IPS-20b (cell line): Measurements from ENCODE around the gene GALNT5.

Source experiments
- H3K27ac ChIP-seq: one replicate; pipeline ENCODE4 v1.5.1; 2013; ENCODE audit warnings: low read length
- H3K27me3 ChIP-seq: 2 replicates; pipeline ENCODE4 v1.6.1; 2013; ENCODE audit warnings: mild to moderate bottlenecking, low read length, inconsistent platforms; ENCODE audit not compliant: insufficient read depth
- H3K36me3 ChIP-seq: 2 replicates; pipeline ENCODE4 v1.6.1; 2013; ENCODE audit warnings: low read depth, mild to moderate bottlenecking, inconsistent platforms, low read length, moderate library complexity; ENCODE audit not compliant: insufficient read depth
- H3K4me1 ChIP-seq: 2 replicates; pipeline ENCODE4 v1.6.1; 2013; ENCODE audit warnings: mild to moderate bottlenecking, control low read depth, inconsistent platforms, low read length, moderate library complexity; ENCODE audit not compliant: insufficient read depth
- H3K4me3 ChIP-seq: 2 replicates; pipeline ENCODE4 v1.5.1; 2013; ENCODE audit warnings: mild to moderate bottlenecking, low read length, inconsistent platforms
- H3K9ac ChIP-seq: 2 replicates; pipeline ENCODE4 v1.6.1; 2013; ENCODE audit warnings: low read depth, mild to moderate bottlenecking, inconsistent platforms, low read length, moderate library complexity
- H3K9me3 ChIP-seq: 2 replicates; pipeline ENCODE4 v1.6.1; 2013; ENCODE audit warnings: mild to moderate bottlenecking, low read depth, low read length, inconsistent platforms; ENCODE audit not compliant: insufficient read depth

Gene GALNT5

DNA sequence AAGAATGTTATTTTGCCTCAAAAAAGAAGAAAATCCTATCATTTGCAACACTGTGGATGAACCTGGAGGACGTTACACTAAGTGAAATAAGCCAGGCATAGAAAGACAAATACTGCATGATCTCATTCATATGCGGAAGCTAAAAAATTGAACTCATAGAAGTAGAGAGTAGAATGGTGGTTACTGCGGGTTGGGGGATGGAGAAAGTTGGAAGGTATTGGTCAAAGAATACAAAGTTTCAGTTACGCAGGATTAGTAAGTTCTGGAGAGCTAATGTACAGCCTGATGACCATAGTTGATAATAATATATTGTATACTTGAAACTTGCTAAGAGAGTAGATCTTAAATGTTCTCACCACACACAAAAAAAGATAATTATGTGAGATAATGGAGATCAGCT lies 5.0 kb upstream of the GALNT5 start:
- no peaks in the 10 kb centered on the region for H3K9me3 ChIP-seq
- no peaks in the 10 kb centered on the region for H3K27me3 ChIP-seq
- H3K27ac ChIP-seq: no peak overlapping the region
- no peak overlapping the region for H3K9ac ChIP-seq
- no peak overlapping the region for H3K4me3 ChIP-seq
- no peaks in the 10 kb centered on the region for H3K36me3 ChIP-seq
- H3K4me1 ChIP-seq: no peaks in the 10 kb centered on the region

DNA sequence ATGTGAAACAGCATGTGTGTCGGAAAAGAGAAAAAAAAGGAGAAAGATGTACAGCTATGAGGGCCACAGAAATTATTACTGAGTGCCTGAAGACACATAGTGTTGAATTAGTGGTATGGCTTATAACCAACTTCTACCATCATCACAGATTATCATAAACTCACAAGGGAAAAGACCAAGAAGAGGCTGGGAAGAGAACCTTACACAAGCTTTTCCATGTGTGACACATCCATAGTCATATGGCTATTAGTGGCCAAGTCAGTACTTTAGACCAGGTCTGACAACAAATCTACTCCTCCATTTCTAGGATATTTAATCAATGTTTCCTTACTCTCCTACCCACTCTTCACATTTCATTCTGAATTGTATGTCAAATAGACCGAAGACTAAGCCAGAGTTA lies 3.5 kb upstream of the GALNT5 start:
- Histone ChIP-seq H3K9me3 (no peaks in the 10 kb centered on the region), H3K27ac (no peak overlapping the region), H3K4me3 (no peak overlapping the region), H3K4me1 (no peaks in the 10 kb centered on the region), H3K36me3 (no peaks in the 10 kb centered on the region), H3K9ac (no peak overlapping the region), H3K27me3 (no peaks in the 10 kb centered on the region)

DNA sequence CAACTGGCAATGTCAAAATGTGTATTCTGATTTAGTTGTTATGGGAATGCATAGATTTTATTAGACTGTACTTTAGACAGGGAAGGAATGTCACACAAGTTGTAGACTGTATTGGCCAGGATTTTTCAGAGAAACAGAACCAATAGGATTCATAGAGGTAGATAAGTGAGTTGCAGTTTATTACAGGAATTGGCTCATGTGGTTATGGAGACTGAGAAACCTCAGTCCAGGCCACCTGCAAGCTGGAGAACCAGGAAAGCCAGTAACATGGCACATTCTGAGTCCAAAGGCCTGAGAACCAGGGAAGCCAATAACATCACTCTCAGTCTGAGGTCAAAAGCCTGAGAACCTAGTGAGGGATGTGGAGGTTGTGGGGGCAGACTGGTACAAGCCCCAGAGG lies 1.8 kb upstream of the GALNT5 start:
- Histone ChIP-seq H3K36me3 (no peaks in the 10 kb centered on the region), H3K4me3 (no peak overlapping the region), H3K27me3 (no peaks in the 10 kb centered on the region), H3K4me1 (no peaks in the 10 kb centered on the region), H3K27ac (no peak overlapping the region), H3K9ac (no peak overlapping the region), H3K9me3 (no peaks in the 10 kb centered on the region)

DNA sequence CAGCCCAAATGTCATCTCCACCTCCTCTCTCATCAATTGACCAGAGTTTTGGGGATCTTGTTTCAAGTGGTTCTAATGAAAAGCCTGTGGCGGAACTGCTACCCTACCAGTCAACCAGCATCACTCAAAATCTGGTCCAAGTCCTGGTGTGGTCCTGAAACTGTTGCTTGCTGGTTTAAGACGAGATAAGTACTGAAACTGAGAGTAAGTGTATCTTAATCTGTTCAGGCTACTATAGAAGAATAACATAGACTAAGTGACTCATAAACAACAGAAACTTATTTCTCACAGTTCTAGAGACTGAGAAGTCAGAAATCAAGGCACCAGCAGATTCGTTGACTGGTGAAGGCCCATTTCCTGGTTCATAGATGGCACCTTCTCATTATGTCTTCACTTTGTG lies 879 bp upstream of the GALNT5 start:
- Histone ChIP-seq H3K36me3 (no peaks in the 10 kb centered on the region), H3K27ac (no peak overlapping the region), H3K9me3 (no peaks in the 10 kb centered on the region), H3K27me3 (no peaks in the 10 kb centered on the region), H3K4me1 (no peaks in the 10 kb centered on the region), H3K9ac (no peak overlapping the region), H3K4me3 (no peak overlapping the region)

DNA sequence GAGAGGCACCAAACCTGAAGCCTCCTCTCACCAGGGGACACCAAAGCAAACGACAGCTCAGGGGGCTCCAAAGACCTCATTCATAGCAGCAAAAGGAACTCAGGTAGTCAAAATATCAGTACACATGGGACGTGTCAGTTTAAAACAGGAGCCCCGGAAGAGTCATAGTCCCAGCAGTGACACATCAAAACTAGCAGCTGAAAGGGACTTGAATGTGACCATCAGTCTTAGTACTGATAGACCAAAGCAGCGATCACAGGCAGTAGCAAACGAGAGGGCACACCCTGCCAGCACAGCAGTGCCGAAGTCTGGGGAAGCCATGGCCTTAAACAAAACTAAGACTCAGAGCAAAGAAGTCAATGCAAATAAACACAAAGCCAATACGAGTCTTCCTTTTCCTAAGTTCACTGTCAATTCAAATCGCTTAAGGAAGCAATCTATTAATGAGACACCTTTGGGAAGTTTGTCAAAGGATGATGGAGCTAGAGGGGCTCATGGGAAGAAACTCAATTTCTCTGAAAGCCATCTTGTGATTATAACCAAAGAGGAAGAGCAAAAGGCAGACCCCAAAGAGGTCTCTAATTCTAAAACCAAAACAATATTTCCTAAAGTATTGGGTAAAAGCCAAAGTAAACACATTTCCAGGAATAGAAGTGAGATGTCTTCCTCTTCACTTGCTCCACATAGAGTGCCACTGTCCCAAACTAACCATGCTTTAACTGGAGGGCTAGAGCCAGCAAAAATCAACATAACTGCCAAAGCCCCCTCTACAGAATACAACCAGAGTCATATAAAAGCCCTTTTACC lies 1.2 kb downstream of the GALNT5 start:
- Histone ChIP-seq H3K27me3 (no peaks in the 10 kb centered on the region), H3K36me3 (no peaks in the 10 kb centered on the region), H3K4me3 (no peak overlapping the region), H3K9ac (no peak overlapping the region), H3K4me1 (peaks cover 4% of the 10 kb centered on the region; the same call in 1 of the 2 replicates), H3K27ac (no peak overlapping the region), H3K9me3 (no peaks in the 10 kb centered on the region)

DNA sequence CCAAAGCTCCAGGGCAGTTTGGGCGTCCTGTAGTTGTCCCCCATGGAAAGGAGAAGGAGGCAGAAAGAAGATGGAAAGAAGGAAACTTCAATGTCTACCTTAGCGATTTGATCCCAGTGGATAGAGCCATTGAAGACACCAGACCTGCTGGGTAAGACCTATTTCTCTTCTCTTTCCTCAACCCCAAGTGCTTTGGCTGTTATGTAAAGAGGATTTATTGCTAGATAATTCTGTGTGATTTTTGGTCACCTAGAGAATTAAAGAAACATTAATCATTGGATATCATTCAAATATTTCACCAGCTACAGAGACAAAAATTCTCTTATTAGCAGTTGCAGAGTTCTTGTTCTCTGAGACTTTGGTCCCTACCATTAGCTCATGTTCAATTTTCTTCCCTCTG lies 1.9 kb downstream of the GALNT5 start:
- no peak overlapping the region for H3K27ac ChIP-seq
- H3K9ac ChIP-seq: no peak overlapping the region
- no peak overlapping the region for H3K4me3 ChIP-seq
- H3K4me1 ChIP-seq: peaks cover 6% of the 10 kb centered on the region; the same call in 1 of the 2 replicates
- H3K9me3 ChIP-seq: no peaks in the 10 kb centered on the region
- no peaks in the 10 kb centered on the region for H3K27me3 ChIP-seq
- no peaks in the 10 kb centered on the region for H3K36me3 ChIP-seq

DNA sequence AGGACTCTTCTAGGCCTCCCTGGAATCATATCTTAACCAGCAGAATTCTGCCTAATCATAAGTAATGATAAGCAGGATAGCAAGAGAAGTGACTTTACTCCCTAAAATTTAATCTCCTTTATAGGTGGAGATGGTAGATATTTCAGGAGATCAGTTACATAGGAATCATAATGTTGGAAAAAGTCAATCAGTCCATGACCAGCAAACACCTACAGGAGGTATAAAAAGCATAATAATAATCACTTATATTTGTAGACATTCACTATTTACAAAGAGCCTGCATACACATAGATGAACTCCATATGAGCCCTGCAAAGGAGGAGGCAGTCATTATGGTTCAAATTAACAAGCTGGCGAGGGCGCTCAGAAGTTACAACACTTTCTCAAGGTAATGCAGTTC lies 2.5 kb downstream of the GALNT5 start:
- Histone ChIP-seq H3K27ac (no peak overlapping the region), H3K4me3 (no peak overlapping the region), H3K36me3 (no peaks in the 10 kb centered on the region), H3K27me3 (no peaks in the 10 kb centered on the region), H3K9me3 (no peaks in the 10 kb centered on the region), H3K4me1 (peaks cover 7% of the 10 kb centered on the region; the same call in 1 of the 2 replicates), H3K9ac (no peak overlapping the region)

DNA sequence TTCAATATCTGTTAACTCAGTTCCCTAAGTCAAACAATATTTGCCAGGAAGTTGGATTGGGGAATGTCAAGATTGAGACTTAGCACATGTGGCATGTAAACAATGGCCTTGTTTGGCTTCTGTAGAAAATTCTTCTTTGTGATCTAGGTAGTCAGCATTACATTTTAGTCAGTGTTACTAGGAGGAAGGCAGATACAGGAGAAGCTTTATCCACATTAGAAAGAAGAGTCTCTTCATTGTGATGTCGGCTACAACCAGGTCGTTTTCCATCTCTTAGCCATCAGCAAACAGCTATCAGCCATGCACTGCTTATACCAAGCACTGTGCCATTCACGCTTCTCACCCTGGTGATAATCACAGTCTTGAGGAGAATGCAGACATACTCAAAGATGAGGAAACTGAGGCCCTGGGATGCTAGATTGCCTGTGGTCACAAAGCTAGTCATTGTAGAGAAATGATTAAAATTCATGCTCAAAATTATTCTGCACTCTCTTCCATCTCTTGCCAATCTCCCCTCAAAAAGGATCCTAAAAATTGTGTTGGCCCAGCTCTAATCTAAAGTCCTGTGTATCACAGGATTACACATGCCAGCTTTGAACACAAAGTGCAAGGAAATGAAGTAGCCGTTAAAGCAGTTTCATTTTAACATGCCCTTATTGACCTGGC lies 3.2 kb downstream of the GALNT5 start:
- H3K9ac ChIP-seq: no peak overlapping the region
- no peaks in the 10 kb centered on the region for H3K36me3 ChIP-seq
- no peaks in the 10 kb centered on the region for H3K27me3 ChIP-seq
- peaks cover 10% of the 10 kb centered on the region; the same call in 1 of the 2 replicates for H3K4me1 ChIP-seq
- no peaks in the 10 kb centered on the region for H3K9me3 ChIP-seq
- no peak overlapping the region for H3K27ac ChIP-seq
- H3K4me3 ChIP-seq: no peak overlapping the region

DNA sequence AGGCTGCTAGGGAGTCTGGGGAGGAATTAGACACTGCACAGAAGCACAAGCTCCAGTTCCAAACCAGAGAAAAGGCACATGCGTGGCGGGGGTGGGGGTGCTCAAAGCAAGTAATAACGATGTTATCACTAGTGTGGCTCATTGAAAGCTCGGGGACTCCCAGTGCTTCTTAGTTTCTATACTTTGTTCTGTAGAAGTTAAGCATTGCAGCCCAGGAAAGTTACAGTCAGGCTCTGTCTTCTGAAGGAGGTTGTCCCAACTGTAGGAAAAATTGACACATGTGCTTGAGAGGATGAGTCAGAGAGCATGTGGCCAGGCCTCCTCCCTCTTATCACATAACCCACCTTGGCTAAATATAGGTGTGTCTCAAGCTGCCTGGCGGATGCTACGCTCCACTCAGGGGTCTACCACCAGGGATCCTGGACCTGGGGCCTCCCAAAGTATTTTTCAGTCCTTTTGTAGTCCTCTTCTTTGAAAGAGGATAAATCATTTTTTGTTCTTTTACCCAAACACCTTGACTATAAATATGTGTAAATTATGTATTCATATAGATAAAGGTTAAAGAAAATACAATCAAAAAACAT lies 3.8 kb downstream of the GALNT5 start:
- no peaks in the 10 kb centered on the region for H3K9me3 ChIP-seq
- H3K4me1 ChIP-seq: peaks cover 10% of the 10 kb centered on the region; the same call in 1 of the 2 replicates
- H3K4me3 ChIP-seq: no peak overlapping the region
- H3K9ac ChIP-seq: no peak overlapping the region
- no peak overlapping the region for H3K27ac ChIP-seq
- H3K36me3 ChIP-seq: no peaks in the 10 kb centered on the region
- no peaks in the 10 kb centered on the region for H3K27me3 ChIP-seq

DNA sequence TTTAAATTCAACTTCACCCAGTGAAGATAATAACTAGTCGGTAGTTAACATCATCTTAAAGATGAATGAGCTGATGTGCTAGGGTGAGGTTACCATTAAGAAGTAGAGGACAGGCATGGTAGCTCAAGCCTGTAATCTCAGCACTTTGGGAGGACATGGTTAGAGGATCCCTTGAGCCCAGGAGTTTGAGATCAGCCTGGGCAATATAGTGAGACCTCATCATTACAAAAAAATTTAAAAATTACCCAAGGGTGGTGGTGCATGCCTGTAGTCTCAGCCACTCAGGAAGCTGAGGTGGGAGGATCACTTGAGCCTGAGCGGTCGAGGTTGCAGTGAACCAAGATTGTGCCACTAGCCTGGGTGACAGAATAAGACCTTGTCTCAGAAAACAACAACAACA lies 4.7 kb downstream of the GALNT5 start:
- no peaks in the 10 kb centered on the region for H3K9me3 ChIP-seq
- H3K27ac ChIP-seq: no peak overlapping the region
- H3K4me3 ChIP-seq: no peak overlapping the region
- H3K27me3 ChIP-seq: no peaks in the 10 kb centered on the region
- H3K4me1 ChIP-seq: peaks cover 10% of the 10 kb centered on the region; the same call in 1 of the 2 replicates
- H3K36me3 ChIP-seq: no peaks in the 10 kb centered on the region
- H3K9ac ChIP-seq: no peak overlapping the region

DNA sequence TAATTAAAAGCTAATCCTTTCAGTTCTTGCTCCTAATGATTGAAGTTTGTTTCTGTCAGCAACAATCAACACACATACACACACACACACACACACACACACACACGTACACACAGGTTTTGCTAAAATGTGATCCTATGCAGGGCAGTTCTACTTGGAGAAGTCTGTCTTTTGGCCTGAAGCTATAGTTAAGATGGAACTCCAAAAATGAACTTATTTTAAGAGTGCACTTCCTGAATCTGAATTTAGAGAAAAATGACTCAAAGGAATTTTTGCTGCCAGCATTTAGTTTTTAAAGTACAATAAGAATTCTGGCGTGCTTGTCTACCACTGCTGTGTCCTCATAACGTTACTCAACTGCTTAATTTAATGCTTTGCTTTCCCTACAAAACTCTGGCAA lies 6.6 kb downstream of the GALNT5 start:
- Histone ChIP-seq H3K9ac (no peak overlapping the region), H3K27me3 (no peaks in the 10 kb centered on the region), H3K9me3 (no peaks in the 10 kb centered on the region), H3K4me3 (no peak overlapping the region), H3K4me1 (peaks cover 10% of the 10 kb centered on the region; the same call in 1 of the 2 replicates), H3K36me3 (no peaks in the 10 kb centered on the region), H3K27ac (no peak overlapping the region)

DNA sequence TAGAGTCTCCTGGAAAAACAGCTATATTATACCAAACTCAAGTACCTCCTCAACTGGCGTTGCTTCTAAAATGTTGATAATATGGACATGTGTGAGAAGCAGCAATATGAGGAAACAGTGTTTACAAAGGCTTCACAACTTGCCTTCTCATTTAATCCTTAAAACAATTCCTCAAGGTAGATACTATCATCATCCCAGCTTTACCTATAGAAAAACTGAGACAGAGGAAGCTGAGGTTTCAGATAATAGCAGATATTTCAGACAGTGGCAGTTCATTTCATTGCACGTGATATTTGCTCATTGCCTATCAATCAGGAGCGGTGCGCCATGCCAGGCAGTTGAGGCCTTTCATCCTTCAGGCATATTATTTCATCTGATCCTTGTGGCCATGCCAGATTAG lies 8.3 kb downstream of the GALNT5 start:
- no peak overlapping the region for H3K27ac ChIP-seq
- H3K4me3 ChIP-seq: no peak overlapping the region
- no peaks in the 10 kb centered on the region for H3K36me3 ChIP-seq
- peaks cover 10% of the 10 kb centered on the region; the same call in 1 of the 2 replicates for H3K4me1 ChIP-seq
- H3K9me3 ChIP-seq: no peaks in the 10 kb centered on the region
- H3K9ac ChIP-seq: no peak overlapping the region
- no peaks in the 10 kb centered on the region for H3K27me3 ChIP-seq
